ENCODE results near the gene HMCN1. TPM values are rescaled to one million over a fixed set of nuclear protein-coding genes. Genes with fewer than 3 reads are reported as not detected.

HMCN1 gene
- total RNA-seq, 1 donor from 2014 or later: 22.2 TPM

GRCh38 chr1:186022184-186022583 lies 288.0 kb downstream of the HMCN1 start:
- Mint-ChIP-seq H3K4me3 (ENCODE audit: unreplicated experiment) (no peak overlapping the region), H3K9me3 (ENCODE audit: unreplicated experiment) (no peaks in the 10 kb centered on the region), H3K4me1 (ENCODE audit: unreplicated experiment) (no peaks in the 10 kb centered on the region), H3K36me3 (ENCODE audit: low read depth, unreplicated experiment) (no peaks in the 10 kb centered on the region), H3K27me3 (ENCODE audit: unreplicated experiment) (no peaks in the 10 kb centered on the region), H3K27ac (ENCODE audit: unreplicated experiment) (no peak overlapping the region)
- no peak for TF ChIP-seq CTCF (IDR thresholded peaks at IDR 0.05; ENCODE audit: unreplicated experiment)
- DNase-seq (ENCODE audit: low spot score): no peak

GRCh38 chr1:186026946-186027345 lies 292.8 kb downstream of the HMCN1 start:
- Mint-ChIP-seq H3K36me3 (ENCODE audit: low read depth, unreplicated experiment) (no peaks in the 10 kb centered on the region), H3K27me3 (ENCODE audit: unreplicated experiment) (no peaks in the 10 kb centered on the region), H3K4me3 (ENCODE audit: unreplicated experiment) (no peak overlapping the region), H3K9me3 (ENCODE audit: unreplicated experiment) (no peaks in the 10 kb centered on the region), H3K4me1 (ENCODE audit: unreplicated experiment) (no peaks in the 10 kb centered on the region), H3K27ac (ENCODE audit: unreplicated experiment) (no peak overlapping the region)
- TF ChIP-seq CTCF (IDR thresholded peaks at IDR 0.05; ENCODE audit: unreplicated experiment): no peak
- no peak for DNase-seq (ENCODE audit: low spot score)

GRCh38 chr1:186027621-186028020 lies 293.4 kb downstream of the HMCN1 start:
- H3K9me3 Mint-ChIP-seq (ENCODE audit: unreplicated experiment): no peaks in the 10 kb centered on the region
- H3K4me1 Mint-ChIP-seq (ENCODE audit: unreplicated experiment): no peaks in the 10 kb centered on the region
- H3K27ac Mint-ChIP-seq (ENCODE audit: unreplicated experiment): no peak overlapping the region
- DNase-seq (ENCODE audit: low spot score): no peak
- no peak for TF ChIP-seq CTCF (IDR thresholded peaks at IDR 0.05; ENCODE audit: unreplicated experiment)
- peaks cover 3% of the 10 kb centered on the region for H3K36me3 Mint-ChIP-seq (ENCODE audit: low read depth, unreplicated experiment)
- no peak overlapping the region for H3K4me3 Mint-ChIP-seq (ENCODE audit: unreplicated experiment)
- H3K27me3 Mint-ChIP-seq (ENCODE audit: unreplicated experiment): no peaks in the 10 kb centered on the region

GRCh38 chr1:186030453-186030852 lies 296.3 kb downstream of the HMCN1 start:
- TF ChIP-seq CTCF (IDR thresholded peaks at IDR 0.05; ENCODE audit: unreplicated experiment): no peak
- H3K4me3 Mint-ChIP-seq (ENCODE audit: unreplicated experiment): no peak overlapping the region
- no peaks in the 10 kb centered on the region for H3K27me3 Mint-ChIP-seq (ENCODE audit: unreplicated experiment)
- peaks cover 7% of the 10 kb centered on the region for H3K36me3 Mint-ChIP-seq (ENCODE audit: low read depth, unreplicated experiment)
- DNase-seq (ENCODE audit: low spot score): no peak
- H3K27ac Mint-ChIP-seq (ENCODE audit: unreplicated experiment): no peak overlapping the region
- no peaks in the 10 kb centered on the region for H3K4me1 Mint-ChIP-seq (ENCODE audit: unreplicated experiment)
- H3K9me3 Mint-ChIP-seq (ENCODE audit: unreplicated experiment): no peaks in the 10 kb centered on the region

GRCh38 chr1:186033847-186034271 lies 299.7 kb downstream of the HMCN1 start:
- Mint-ChIP-seq H3K27ac (ENCODE audit: unreplicated experiment) (no peak overlapping the region), H3K4me3 (ENCODE audit: unreplicated experiment) (no peak overlapping the region), H3K36me3 (ENCODE audit: low read depth, unreplicated experiment) (peaks cover 7% of the 10 kb centered on the region), H3K27me3 (ENCODE audit: unreplicated experiment) (no peaks in the 10 kb centered on the region), H3K9me3 (ENCODE audit: unreplicated experiment) (no peaks in the 10 kb centered on the region), H3K4me1 (ENCODE audit: unreplicated experiment) (no peaks in the 10 kb centered on the region)
- TF ChIP-seq CTCF (IDR thresholded peaks at IDR 0.05; ENCODE audit: unreplicated experiment): no peak
- DNase-seq (ENCODE audit: low spot score): no peak

Data from endothelial cell (in vitro differentiated cells).